BLaER1 (cell line): Measurements from ENCODE around the gene SPRING1.
"Not testable (repeated sequence)": the region's sequence is repeated elsewhere in the genome, so short reads cannot be mapped to it uniquely, and the experiment has no call there.

Experiments used
- H3K27ac ChIP-seq: shearing (Covaris generic); formaldehyde crosslinking; 2 replicates; pipeline ENCODE4 v1.8.1; 2022
- H3K27me3 ChIP-seq: shearing (Covaris generic); formaldehyde crosslinking; 2 replicates; pipeline ENCODE4 v1.8.1; 2022
- H3K36me3 ChIP-seq: shearing (Covaris generic); formaldehyde crosslinking; 2 replicates; pipeline ENCODE4 v1.8.1; 2022
- H3K4me1 ChIP-seq: shearing (Covaris generic); formaldehyde crosslinking; 2 replicates; pipeline ENCODE4 v1.8.1; 2022
- H3K4me2 ChIP-seq: shearing (Covaris generic); formaldehyde crosslinking; 2 replicates; pipeline ENCODE4 v1.8.1; 2022
- H3K4me3 ChIP-seq: shearing (Covaris generic); formaldehyde crosslinking; 2 replicates; pipeline ENCODE4 v1.8.1; 2022
- H3K9ac ChIP-seq: shearing (Covaris generic); formaldehyde crosslinking; 2 replicates; pipeline ENCODE4 v1.8.1; 2022
- H3K9me3 ChIP-seq: shearing (Covaris generic); formaldehyde crosslinking; 2 replicates; pipeline ENCODE4 v1.8.1; 2022
- H4K20me1 ChIP-seq: shearing (Covaris generic); formaldehyde crosslinking; 2 replicates; pipeline ENCODE4 v1.8.1; 2022
- Cebpa-rat ChIP-seq: shearing (Covaris generic); IDR thresholded peaks from 2 replicates; pipeline ENCODE4 v1.8.1; 2022

SPRING1 gene

DNA sequence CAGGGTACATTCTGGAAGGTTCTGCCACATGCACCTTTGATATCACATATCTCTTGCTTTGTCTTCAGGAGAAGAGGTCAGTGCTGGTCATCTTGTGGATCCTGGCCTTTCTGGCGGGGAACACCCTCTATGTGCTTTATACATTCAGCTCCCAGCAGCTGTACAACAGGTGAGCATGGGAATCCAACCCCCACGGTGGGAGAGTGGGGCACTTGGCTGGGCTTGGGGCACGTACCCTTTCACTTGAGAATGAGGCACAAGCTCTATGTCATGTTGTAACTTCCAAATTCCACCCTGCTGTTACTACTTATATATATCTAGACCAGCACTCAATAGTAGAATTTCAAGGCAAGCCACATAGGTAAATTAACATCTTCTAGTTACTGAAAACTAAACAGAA is 28.9 kb upstream of the SPRING1 start:
- no peaks in the 10 kb centered on the region for H3K4me1 ChIP-seq
- no peak overlapping the region for H3K27ac ChIP-seq
- no peaks in the 10 kb centered on the region for H4K20me1 ChIP-seq
- no peak overlapping the region for H3K4me3 ChIP-seq
- no peak for TF ChIP-seq Cebpa-rat
- no peak overlapping the region for H3K4me2 ChIP-seq
- no peaks in the 10 kb centered on the region for H3K9me3 ChIP-seq
- no peak overlapping the region for H3K9ac ChIP-seq
- H3K27me3 ChIP-seq, result no peaks in the 10 kb centered on the region
- peaks cover 10% of the 10 kb centered on the region for H3K36me3 ChIP-seq

- Histone ChIP-seq H3K9ac (no peak overlapping the region), H3K27ac (no peak overlapping the region), H3K4me3 (no peak overlapping the region), H4K20me1 (no peaks in the 10 kb centered on the region), H3K4me2 (no peak overlapping the region), H3K9me3 (no peaks in the 10 kb centered on the region), H3K4me1 (no peaks in the 10 kb centered on the region), H3K36me3 (peaks cover 15% of the 10 kb centered on the region), H3K27me3 (no peaks in the 10 kb centered on the region)
- TF ChIP-seq Cebpa-rat, result no peak
Observed at GRCh38 chr12:116766285-116766684, 28.4 kb upstream of the SPRING1 start.

GRCh38 chr12:116765271-116765670 is 27.4 kb upstream of the SPRING1 start:
- Histone ChIP-seq H3K9ac (no peak overlapping the region), H3K27me3 (no peaks in the 10 kb centered on the region), H3K4me3 (no peak overlapping the region), H3K4me1 (no peaks in the 10 kb centered on the region), H3K36me3 (peaks cover 25% of the 10 kb centered on the region), H3K9me3 (no peaks in the 10 kb centered on the region), H4K20me1 (no peaks in the 10 kb centered on the region), H3K4me2 (no peak overlapping the region), H3K27ac (no peak overlapping the region)
- TF ChIP-seq Cebpa-rat, result no peak

GRCh38 chr12:116761499-116761898 is 23.6 kb upstream of the SPRING1 start:
- no peak overlapping the region for H3K9ac ChIP-seq
- no peaks in the 10 kb centered on the region for H4K20me1 ChIP-seq
- H3K27me3 ChIP-seq, result no peaks in the 10 kb centered on the region
- no peak overlapping the region for H3K4me2 ChIP-seq
- H3K4me3 ChIP-seq, result no peak overlapping the region
- H3K27ac ChIP-seq, result no peak overlapping the region
- peaks cover 32% of the 10 kb centered on the region for H3K36me3 ChIP-seq
- no peak for TF ChIP-seq Cebpa-rat
- no peaks in the 10 kb centered on the region for H3K9me3 ChIP-seq
- H3K4me1 ChIP-seq, result no peaks in the 10 kb centered on the region

DNA sequence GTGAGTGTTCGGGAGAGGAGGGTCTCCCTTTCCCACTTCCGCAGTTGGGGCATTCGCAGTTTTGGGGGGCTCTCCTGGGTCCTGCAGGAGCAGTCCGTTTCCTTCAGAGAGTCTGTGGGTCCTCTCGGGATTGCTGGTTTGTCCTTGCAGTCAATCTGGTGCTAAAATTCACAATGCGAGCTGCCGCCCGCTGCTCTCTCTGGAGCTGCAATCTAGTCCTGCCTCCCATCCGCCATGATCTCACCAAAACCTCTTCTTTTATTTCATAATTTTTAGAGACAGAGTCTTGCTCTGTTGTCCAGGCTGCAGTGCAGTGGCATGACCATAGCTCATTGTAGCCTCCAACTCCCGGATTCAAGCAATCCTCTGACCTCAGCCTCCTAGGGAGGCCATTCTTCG is 22.8 kb upstream of the SPRING1 start:
- peaks cover 32% of the 10 kb centered on the region for H3K36me3 ChIP-seq
- H4K20me1 ChIP-seq, result no peaks in the 10 kb centered on the region
- H3K27me3 ChIP-seq, result no peaks in the 10 kb centered on the region
- H3K27ac ChIP-seq, result no peak overlapping the region
- H3K9ac ChIP-seq, result no peak overlapping the region
- no peak overlapping the region for H3K4me3 ChIP-seq
- H3K9me3 ChIP-seq, result no peaks in the 10 kb centered on the region
- no peak overlapping the region for H3K4me2 ChIP-seq
- no peak for TF ChIP-seq Cebpa-rat
- no peaks in the 10 kb centered on the region for H3K4me1 ChIP-seq

- no peak overlapping the region for H3K27ac ChIP-seq
- no peaks in the 10 kb centered on the region for H3K27me3 ChIP-seq
- no peaks in the 10 kb centered on the region for H3K4me1 ChIP-seq
- peaks cover 32% of the 10 kb centered on the region for H3K36me3 ChIP-seq
- H3K4me3 ChIP-seq, result no peak overlapping the region
- H3K4me2 ChIP-seq, result no peak overlapping the region
- no peak for TF ChIP-seq Cebpa-rat
- H3K9me3 ChIP-seq, result no peaks in the 10 kb centered on the region
- H4K20me1 ChIP-seq, result no peaks in the 10 kb centered on the region
- H3K9ac ChIP-seq, result no peak overlapping the region
Observed at GRCh38 chr12:116759783-116760621, 22.1 kb upstream of the SPRING1 start.

DNA sequence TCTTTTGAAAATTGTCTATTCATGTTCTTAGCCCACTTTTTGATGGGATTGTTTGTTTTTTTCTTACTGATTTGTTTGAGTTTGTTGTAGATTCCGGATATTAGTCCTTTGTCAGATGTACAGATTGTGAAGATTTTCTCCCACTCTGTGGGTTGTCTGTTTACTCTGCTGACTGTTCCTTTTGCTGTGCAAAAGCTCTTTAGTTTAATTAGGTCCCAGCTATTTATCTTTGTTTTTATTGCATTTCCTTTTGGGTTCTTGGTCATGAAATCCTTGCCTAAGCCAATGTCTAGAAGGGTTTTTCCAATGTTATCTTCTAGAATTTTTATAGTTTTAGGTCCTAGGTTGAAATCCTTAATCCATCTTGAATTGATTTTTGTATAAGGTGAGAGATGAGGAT is 16.9 kb upstream of the SPRING1 start:
- H3K27ac ChIP-seq, H4K20me1 ChIP-seq, H3K27me3 ChIP-seq, H3K4me2 ChIP-seq, H3K4me3 ChIP-seq, H3K9ac ChIP-seq, H3K4me1 ChIP-seq, H3K9me3 ChIP-seq: not testable (repeated sequence)
- H3K36me3 ChIP-seq, result peaks cover 26% of the 10 kb centered on the region

DNA sequence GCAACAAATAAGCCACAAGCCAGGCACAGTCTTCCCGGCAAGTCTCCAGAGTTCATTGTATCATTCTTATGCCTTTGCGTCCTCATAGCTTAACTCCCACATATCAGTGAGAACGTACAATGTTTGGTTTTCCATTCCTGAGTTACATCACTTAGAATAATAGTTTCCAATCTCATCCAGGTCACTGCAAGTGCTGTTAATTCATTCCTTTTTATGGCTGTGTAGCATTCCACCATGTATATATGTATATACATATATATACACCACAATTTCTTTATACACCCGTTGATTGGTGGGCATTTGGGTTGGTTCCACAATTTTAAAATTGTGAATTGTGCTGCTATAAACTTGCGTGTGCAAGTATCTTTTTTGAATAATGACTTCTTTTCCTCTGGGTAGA is 16.2 kb upstream of the SPRING1 start:
- not testable (repeated sequence) for H3K4me3 ChIP-seq, H3K27me3 ChIP-seq, H3K27ac ChIP-seq, H3K9ac ChIP-seq, H3K9me3 ChIP-seq, H3K4me2 ChIP-seq, H3K4me1 ChIP-seq, H4K20me1 ChIP-seq
- peaks cover 24% of the 10 kb centered on the region for H3K36me3 ChIP-seq

- Histone ChIP-seq H3K27ac (no peak overlapping the region), H4K20me1 (no peaks in the 10 kb centered on the region), H3K9ac (no peak overlapping the region), H3K36me3 (peaks cover 29% of the 10 kb centered on the region), H3K4me3 (no peak overlapping the region), H3K4me1 (no peaks in the 10 kb centered on the region), H3K9me3 (no peaks in the 10 kb centered on the region), H3K27me3 (no peaks in the 10 kb centered on the region), H3K4me2 (no peak overlapping the region)
- no peak for TF ChIP-seq Cebpa-rat
Observed at GRCh38 chr12:116750298-116750697, 12.4 kb upstream of the SPRING1 start.

GRCh38 chr12:116749884-116750283 is 12.0 kb upstream of the SPRING1 start:
- Histone ChIP-seq H3K4me2 (no peak overlapping the region), H3K36me3 (peaks cover 29% of the 10 kb centered on the region), H3K9ac (no peak overlapping the region), H3K9me3 (no peaks in the 10 kb centered on the region), H3K4me1 (no peaks in the 10 kb centered on the region), H4K20me1 (no peaks in the 10 kb centered on the region), H3K27me3 (no peaks in the 10 kb centered on the region), H3K27ac (no peak overlapping the region), H3K4me3 (no peak overlapping the region)
- TF ChIP-seq Cebpa-rat, result no peak

DNA sequence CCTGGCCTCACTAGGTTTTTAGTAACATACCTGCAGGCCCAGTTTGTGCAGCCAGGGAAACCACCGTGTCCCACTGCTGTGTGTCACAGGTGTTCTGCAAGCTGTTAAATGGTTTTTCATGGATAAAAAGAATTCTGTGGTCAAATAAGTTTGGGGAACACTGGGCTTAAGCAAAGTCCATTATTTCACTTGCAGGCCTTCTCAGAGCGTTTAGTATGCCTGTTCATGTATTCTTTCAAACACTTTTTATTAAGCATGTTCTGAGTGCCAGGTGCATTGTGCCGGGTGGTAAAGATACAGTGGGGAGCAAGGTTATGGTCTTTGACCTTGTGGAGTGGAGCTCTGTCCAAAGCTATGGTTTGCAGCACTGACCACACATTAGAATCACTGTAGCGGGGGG is 7.7 kb upstream of the SPRING1 start:
- Histone ChIP-seq H3K4me1 (no peaks in the 10 kb centered on the region), H3K36me3 (peaks cover 30% of the 10 kb centered on the region), H3K4me2 (no peak overlapping the region), H3K9me3 (no peaks in the 10 kb centered on the region), H3K4me3 (no peak overlapping the region), H3K27ac (no peak overlapping the region), H3K9ac (no peak overlapping the region), H4K20me1 (no peaks in the 10 kb centered on the region), H3K27me3 (no peaks in the 10 kb centered on the region)
- TF ChIP-seq Cebpa-rat, result no peak
